NOMO-1 treated with dmso at 0.1 percent for 144 hours (cell line): ENCODE data around the gene C4orf46.

Experiments
- DNase-seq: peaks from one replicate; lab custom pipeline; 2025; ENCODE audit not compliant: unreplicated experiment; lab: John Stamatoyannopoulos, UW

Gene C4orf46

DNA sequence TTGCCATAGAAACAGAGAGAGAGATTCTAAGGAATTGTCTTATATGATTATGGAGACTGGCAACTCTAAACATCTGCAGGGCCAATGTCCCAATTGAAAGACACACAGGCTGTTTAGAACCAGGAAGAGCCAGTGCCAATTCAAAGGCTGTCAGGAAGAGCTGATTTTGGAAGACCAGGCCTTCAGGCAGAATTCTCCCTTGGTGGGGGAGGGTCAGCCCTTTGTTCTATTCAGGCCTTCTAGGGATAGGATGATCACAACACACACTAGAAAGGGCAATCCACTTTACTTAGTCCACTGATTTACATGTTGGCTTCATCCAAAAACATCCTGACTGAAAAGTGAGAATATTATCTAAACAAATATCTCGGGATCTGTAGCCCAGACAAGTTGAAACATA lies 15.2 kb downstream of the C4orf46 start:
- DNase-seq: no peak

DNA sequence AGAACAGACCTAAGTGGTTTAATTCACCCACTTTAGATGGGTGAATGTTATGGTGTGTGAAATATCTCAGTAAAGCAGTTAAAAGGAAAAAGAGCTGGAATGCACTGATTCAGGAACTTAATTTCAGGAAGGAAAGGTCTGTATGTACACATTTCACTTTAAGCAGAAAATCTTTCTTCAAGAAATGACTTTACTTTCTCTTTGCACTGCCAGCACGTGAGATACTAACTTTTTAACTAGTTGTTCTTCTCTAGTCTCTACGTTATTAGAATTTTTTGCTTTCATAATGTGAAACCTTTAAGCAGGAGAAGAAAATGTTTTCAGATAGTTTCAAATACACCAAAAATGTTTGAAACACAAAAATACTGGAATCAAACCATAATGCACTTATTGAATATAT lies 18.8 kb downstream of the C4orf46 start:
- no peak for DNase-seq

DNA sequence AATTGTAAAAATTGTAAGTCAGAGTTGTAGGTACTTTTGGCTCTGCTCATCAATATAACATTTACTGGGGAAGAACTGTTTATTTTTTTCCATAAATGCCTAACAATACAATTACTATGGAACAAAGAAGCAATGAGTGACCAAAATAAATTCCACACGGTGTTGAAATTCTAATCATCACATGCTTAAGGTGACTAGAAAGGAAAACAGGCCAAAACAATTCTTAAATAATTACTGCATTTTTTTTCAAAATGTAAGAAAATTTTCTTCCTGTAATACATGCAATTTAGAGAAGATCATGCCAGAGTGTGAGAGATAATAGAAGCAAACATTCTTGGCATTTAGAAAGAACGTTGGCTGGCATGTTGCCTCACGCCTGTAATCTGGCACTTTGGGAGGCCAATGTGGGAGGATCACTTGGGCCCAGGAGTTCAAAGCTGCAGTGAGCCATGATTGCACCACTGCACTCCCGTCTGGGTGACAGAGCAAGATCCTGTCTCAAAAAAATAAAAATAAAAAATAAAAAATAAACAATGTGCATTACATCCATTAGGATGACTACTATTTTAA lies 22.5 kb downstream of the C4orf46 start:
- no peak for DNase-seq

DNA sequence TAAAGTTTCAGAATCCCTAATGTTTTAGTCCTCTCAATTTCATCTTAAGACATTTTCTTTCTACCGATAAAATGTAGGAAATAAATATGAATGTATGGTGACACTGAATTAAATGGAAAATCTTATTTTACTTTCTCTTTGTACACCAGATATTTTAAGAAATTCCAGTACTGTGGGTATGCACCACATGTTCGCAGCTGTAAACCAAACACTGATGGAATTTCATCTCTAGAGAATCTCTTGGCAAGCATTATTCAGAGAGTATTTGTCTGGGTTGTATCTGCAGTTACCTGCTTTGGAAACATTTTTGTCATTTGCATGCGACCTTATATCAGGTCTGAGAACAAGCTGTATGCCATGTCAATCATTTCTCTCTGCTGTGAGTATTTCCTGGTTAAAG lies 26.9 kb downstream of the C4orf46 start:
- no peak for DNase-seq

DNA sequence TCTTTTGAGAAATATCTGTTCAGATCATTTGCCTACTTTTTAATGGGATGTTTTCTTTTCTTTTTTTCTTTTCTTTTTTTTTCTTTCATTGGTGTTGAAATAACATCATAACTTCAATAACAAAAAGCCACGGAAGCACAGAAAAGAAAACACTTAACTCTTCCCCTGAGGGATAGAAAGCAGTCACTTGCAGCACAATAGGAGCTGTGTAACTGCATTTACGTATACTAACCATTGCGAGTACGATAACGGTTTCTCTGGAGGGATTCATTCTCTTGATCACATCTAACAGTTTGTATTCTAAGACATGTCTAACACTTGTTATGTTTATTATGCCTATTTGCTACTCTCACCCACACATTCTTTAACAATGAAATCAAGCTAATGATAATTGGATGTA lies 27.3 kb downstream of the C4orf46 start:
- DNase-seq: no peak

DNA sequence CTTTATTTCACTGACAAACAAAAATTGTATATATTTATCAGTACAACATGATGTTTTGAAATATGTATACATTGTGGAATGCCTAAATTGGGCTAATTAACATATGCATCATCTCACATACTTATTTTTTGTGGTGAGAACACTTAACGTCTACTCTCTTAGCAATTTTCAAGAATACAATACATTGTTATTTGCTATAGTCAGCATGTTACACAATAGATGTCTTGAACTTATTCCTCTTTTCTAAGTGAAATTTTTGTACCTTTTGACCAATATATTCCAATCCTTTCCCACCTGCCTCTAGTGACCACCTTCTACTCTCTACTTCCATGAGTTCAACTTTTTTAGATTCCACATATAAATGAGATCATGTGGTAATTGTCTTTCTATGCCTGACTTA lies 35.1 kb downstream of the C4orf46 start:
- no peak for DNase-seq

DNA sequence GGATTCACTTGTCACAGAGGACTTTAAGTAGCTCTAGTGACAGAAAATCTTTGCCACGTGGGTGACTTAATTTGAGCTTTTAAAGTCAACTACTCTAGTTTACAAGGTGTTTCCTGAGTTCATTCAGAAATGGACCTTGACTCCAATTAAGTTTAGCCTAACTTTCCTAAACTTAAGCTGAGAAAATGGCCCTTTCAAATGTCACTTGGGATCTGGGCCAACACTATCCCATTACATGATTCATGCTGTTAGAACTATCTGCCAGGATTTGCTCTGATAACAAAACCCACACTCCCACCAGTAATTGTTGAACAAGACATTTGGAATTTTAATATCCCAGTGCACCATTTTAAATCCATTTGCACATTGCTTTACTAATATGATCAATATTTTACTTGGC lies 40.8 kb downstream of the C4orf46 start:
- no peak for DNase-seq

DNA sequence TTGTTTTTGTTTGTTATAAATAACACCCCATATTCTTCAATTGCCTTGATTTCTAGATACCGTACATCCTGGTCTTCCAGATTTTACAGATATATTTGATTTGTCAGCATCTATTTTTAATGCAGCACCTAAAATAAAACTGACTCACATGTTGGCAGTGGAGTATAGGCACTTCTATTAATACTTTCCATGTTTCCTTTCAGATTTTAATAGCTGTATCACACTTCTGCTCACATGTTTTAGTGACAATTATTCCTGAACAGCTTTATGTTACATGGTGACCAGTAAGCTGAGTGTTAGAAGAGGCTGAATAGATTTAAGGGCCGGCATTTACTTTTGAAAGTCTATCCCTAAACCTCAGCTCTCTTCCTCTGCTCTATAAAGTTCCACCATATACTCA lies 46.1 kb downstream of the C4orf46 start:
- no peak for DNase-seq

DNA sequence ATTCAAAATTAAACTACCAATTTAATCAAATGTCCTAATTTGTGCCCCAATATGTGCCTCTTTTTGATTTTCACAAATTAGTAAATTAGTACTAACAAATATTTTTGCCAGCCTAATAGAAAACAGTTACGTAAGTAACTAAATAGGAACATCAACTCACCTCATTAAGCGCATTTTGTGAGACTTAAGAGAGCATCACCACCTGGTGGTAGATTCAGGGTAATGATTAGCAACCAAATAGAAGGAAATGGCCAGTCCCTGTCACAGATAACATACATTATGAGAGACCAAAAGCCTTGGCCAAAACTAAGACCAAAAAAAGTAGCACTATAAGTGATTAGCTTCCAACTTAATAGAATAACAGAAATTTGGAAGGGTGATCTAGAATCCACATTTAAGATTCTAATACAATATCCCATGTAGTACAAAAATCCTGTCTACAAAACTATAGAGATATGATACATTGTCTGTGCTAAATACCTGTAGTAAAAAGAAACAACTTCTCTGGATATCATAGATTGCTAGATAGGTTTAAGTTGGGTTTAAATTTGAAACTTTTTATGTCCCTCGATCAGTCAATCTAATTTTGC lies 46.7 kb downstream of the C4orf46 start:
- peak; percentile 41 for DNase-seq

DNA sequence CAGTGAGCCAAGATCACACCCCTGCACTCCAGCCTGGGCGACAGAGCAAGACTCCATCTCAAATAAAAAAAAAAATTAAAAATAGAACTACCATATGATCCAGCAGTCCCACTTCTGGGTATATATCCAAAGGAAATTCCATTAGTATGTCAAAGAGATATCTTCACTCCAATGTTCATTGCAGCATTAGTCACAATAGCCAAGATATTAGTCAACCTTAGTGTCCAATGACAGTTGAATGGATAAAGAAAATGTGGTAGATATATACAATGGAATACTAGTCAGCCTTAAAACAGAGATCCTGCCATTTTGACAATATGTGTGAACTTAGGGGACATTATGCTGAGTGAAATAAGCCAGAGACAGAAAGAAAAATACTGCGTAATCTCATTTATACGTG lies 49.4 kb downstream of the C4orf46 start:
- DNase-seq: no peak

DNA sequence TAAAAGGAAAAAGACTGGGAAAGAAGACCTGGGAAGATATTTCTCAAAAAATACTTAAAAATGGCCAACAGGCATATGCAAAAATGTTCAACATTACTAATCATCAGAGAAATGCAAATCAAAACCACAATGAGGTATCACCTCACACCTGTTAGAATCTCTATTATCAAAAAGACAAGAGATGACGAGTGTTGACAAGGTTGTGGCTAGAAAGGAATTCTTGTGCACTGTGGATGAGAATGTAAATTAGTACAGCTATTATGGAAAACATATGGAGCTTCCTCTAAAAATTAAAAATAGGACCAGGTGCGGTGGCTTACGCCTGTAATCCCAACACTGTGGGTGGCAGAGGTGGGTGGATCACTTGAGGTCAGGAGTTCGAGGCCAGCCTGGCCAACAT lies 50.0 kb downstream of the C4orf46 start:
- no peak for DNase-seq

DNA sequence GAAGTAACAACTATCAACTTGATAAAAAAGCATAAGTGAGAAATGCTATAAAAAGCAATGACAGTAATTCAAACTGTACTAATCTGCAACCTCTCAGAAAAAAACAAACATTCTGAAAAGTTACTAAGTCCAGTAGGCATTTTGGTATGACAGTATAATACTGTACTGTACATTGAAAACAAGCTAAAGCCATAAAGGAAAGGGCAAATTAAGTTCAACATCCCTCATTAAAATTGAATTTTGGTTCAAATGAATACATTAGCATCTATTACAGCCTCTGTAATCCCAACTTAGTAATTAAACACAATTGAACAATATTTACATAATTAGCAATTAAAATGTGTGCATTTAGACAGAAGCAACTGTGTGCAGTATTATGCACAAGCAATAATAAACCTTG lies 53.7 kb downstream of the C4orf46 start:
- DNase-seq: no peak
